ENCODE results near the gene CWC27.

CWC27 gene

GRCh38 chr5:64865662-64866061 is 96.9 kb downstream of the CWC27 start:
- Histone ChIP-seq H3K27me3 (ENCODE audit: insufficient read depth, low read length, poor library complexity, severe bottlenecking) (no peaks in the 10 kb centered on the region), H3F3A (ENCODE audit: low read depth) (no peaks in the 10 kb centered on the region), H3K36me3 (ENCODE audit: insufficient read depth, low read length) (no peaks in the 10 kb centered on the region), H3K9me2 (replicated peaks; ENCODE audit: low read depth, low read length) (no peaks in the 10 kb centered on the region), H3K9me3 (ENCODE audit: insufficient read depth, low read depth, low read length) (no peaks in the 10 kb centered on the region), H3K79me2 (ENCODE audit: insufficient read depth, low read length) (no peaks in the 10 kb centered on the region), H2AFZ (ENCODE audit: low read length) (no peak overlapping the region), H3K4me2 (ENCODE audit: low read depth, low read length, poor library complexity, severe bottlenecking) (no peak overlapping the region), H3K9ac (ENCODE audit: low read depth, low read length, poor library complexity, severe bottlenecking) (no peak overlapping the region), H3K4me3 (ENCODE audit: low read length, poor library complexity, severe bottlenecking) (no peak overlapping the region), H4K20me1 (ENCODE audit: insufficient read depth, low read length, poor library complexity, severe bottlenecking) (no peaks in the 10 kb centered on the region), H3K4me1 (ENCODE audit: insufficient read depth, low read length, poor library complexity, severe bottlenecking) (no peaks in the 10 kb centered on the region)
- TF ChIP-seq EZH2phosphoT487 (IDR thresholded peaks at IDR 0.05; ENCODE audit: borderline replicate concordance) (no peak), CTCF (conservative IDR thresholded peaks at IDR 0.05; ENCODE audit: low read length) (no peak)

GRCh38 chr5:64869419-64869818 is 100.7 kb downstream of the CWC27 start:
- Histone ChIP-seq H3K4me2 (ENCODE audit: low read depth, low read length, poor library complexity, severe bottlenecking) (no peak overlapping the region), H3K27me3 (ENCODE audit: insufficient read depth, low read length, poor library complexity, severe bottlenecking) (no peaks in the 10 kb centered on the region), H3K9ac (ENCODE audit: low read depth, low read length, poor library complexity, severe bottlenecking) (no peak overlapping the region), H3F3A (ENCODE audit: low read depth) (no peaks in the 10 kb centered on the region), H3K4me3 (ENCODE audit: low read length, poor library complexity, severe bottlenecking) (no peak overlapping the region), H4K20me1 (ENCODE audit: insufficient read depth, low read length, poor library complexity, severe bottlenecking) (no peaks in the 10 kb centered on the region), H3K9me3 (ENCODE audit: insufficient read depth, low read depth, low read length) (no peaks in the 10 kb centered on the region), H3K4me1 (ENCODE audit: insufficient read depth, low read length, poor library complexity, severe bottlenecking) (no peaks in the 10 kb centered on the region), H3K9me2 (replicated peaks; ENCODE audit: low read depth, low read length) (no peaks in the 10 kb centered on the region), H3K36me3 (ENCODE audit: insufficient read depth, low read length) (no peaks in the 10 kb centered on the region), H3K79me2 (ENCODE audit: insufficient read depth, low read length) (no peaks in the 10 kb centered on the region), H2AFZ (ENCODE audit: low read length) (no peak overlapping the region)
- TF ChIP-seq EZH2phosphoT487 (IDR thresholded peaks at IDR 0.05; ENCODE audit: borderline replicate concordance) = no peak
- no peak for TF ChIP-seq CTCF (conservative IDR thresholded peaks at IDR 0.05; ENCODE audit: low read length)

GRCh38 chr5:64872044-64872443 is 103.3 kb downstream of the CWC27 start:
- Histone ChIP-seq H3K4me2 (ENCODE audit: low read depth, low read length, poor library complexity, severe bottlenecking) (no peak overlapping the region), H2AFZ (ENCODE audit: low read length) (no peak overlapping the region), H3K4me1 (ENCODE audit: insufficient read depth, low read length, poor library complexity, severe bottlenecking) (no peaks in the 10 kb centered on the region), H3K9ac (ENCODE audit: low read depth, low read length, poor library complexity, severe bottlenecking) (no peak overlapping the region), H3K79me2 (ENCODE audit: insufficient read depth, low read length) (no peaks in the 10 kb centered on the region), H4K20me1 (ENCODE audit: insufficient read depth, low read length, poor library complexity, severe bottlenecking) (no peaks in the 10 kb centered on the region), H3K36me3 (ENCODE audit: insufficient read depth, low read length) (no peaks in the 10 kb centered on the region), H3K27me3 (ENCODE audit: insufficient read depth, low read length, poor library complexity, severe bottlenecking) (no peaks in the 10 kb centered on the region), H3K4me3 (ENCODE audit: low read length, poor library complexity, severe bottlenecking) (no peak overlapping the region), H3F3A (ENCODE audit: low read depth) (no peaks in the 10 kb centered on the region), H3K9me2 (replicated peaks; ENCODE audit: low read depth, low read length) (no peaks in the 10 kb centered on the region), H3K9me3 (ENCODE audit: insufficient read depth, low read depth, low read length) (no peaks in the 10 kb centered on the region)
- TF ChIP-seq CTCF (conservative IDR thresholded peaks at IDR 0.05; ENCODE audit: low read length) (no peak), EZH2phosphoT487 (IDR thresholded peaks at IDR 0.05; ENCODE audit: borderline replicate concordance) (no peak)
